ENCODE measurements around the gene MAP4K5. TPM values are rescaled to one million over a fixed set of nuclear protein-coding genes. Genes with fewer than 3 reads are reported as not detected.

The MAP4K5 gene
- total RNA-seq, 1 donor = 134 TPM

DNA sequence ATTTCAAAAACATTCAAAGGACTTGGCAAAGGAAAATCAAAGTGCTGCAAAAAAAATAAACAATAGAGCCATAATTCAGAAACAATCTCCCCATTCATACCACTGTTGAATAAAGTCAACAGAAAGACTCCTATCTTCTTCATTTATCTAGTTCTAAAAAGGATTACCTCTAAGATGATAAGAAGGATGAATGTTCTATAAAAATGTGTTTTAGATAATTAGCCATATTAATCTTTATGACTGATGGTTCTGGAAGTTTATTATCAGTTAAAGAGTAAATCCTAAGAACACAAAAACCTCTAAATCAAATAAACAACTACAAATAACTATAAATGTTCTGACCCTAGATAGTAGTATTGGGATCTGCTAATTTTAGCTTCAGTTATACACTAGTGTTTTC is 97.8 kb downstream of the MAP4K5 start:
- no peak overlapping the region for H3K4me2 ChIP-seq (ENCODE audit: insufficient read depth, low read length)
- DNase-seq (ENCODE audit: insufficient read length, low spot score, missing footprints) = no peak
- no peaks in the 10 kb centered on the region for H3K27me3 ChIP-seq (ENCODE audit: insufficient read depth, low read length)
- no peaks in the 10 kb centered on the region for H3K9me3 ChIP-seq (ENCODE audit: low read depth, low read length)
- H2AFZ ChIP-seq (ENCODE audit: low read length) = no peak overlapping the region
- no peaks in the 10 kb centered on the region for H3K4me1 ChIP-seq (ENCODE audit: insufficient read depth, low read length)
- H3K79me2 ChIP-seq (ENCODE audit: insufficient read depth, low read length) = peaks cover 2% of the 10 kb centered on the region
- no peak overlapping the region for H3K27ac ChIP-seq (ENCODE audit: low read depth, low read length)
- H3K36me3 ChIP-seq (ENCODE audit: insufficient read depth, low read length) = peaks cover 62% of the 10 kb centered on the region
- TF ChIP-seq, protein P1, sequence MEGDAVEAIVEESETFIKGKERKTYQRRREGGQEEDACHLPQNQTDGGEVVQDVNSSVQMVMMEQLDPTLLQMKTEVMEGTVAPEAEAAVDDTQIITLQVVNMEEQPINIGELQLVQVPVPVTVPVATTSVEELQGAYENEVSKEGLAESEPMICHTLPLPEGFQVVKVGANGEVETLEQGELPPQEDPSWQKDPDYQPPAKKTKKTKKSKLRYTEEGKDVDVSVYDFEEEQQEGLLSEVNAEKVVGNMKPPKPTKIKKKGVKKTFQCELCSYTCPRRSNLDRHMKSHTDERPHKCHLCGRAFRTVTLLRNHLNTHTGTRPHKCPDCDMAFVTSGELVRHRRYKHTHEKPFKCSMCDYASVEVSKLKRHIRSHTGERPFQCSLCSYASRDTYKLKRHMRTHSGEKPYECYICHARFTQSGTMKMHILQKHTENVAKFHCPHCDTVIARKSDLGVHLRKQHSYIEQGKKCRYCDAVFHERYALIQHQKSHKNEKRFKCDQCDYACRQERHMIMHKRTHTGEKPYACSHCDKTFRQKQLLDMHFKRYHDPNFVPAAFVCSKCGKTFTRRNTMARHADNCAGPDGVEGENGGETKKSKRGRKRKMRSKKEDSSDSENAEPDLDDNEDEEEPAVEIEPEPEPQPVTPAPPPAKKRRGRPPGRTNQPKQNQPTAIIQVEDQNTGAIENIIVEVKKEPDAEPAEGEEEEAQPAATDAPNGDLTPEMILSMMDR (IDR thresholded peaks at IDR 0.05; ENCODE audit: extremely low read depth, low read depth, low read length) = no peak
- H3K4me3 ChIP-seq (ENCODE audit: insufficient read depth, low read length) = no peak overlapping the region
- no peaks in the 10 kb centered on the region for H4K20me1 ChIP-seq (ENCODE audit: insufficient read depth, low read length)

DNA sequence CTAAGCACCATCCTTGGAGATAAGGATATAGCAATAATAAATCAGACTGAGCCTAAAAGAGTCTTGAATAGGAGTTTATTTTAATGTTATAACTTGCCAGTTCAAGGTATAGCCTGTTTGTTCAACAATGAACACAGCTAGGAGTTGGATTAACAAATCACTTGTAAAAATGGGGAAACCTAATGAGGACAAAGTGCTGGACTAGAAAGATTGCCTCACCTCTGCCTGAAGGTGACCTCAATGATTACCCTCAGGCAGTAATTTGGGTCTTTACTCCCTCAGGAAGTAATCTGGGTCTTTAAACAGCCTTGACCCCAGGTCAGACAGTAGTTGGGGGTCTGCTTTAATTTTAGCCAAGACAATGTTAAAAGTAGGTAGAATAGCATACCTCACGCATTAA is 100.2 kb downstream of the MAP4K5 start:
- no peaks in the 10 kb centered on the region for H3K4me1 ChIP-seq (ENCODE audit: insufficient read depth, low read length)
- TF ChIP-seq, protein P1 (IDR thresholded peaks at IDR 0.05; ENCODE audit: extremely low read depth, low read depth, low read length) = no peak
- no peak for DNase-seq (ENCODE audit: insufficient read length, low spot score, missing footprints)
- H3K27ac ChIP-seq (ENCODE audit: low read depth, low read length) = no peak overlapping the region
- no peaks in the 10 kb centered on the region for H3K9me3 ChIP-seq (ENCODE audit: low read depth, low read length)
- H3K27me3 ChIP-seq (ENCODE audit: insufficient read depth, low read length) = no peaks in the 10 kb centered on the region
- H2AFZ ChIP-seq (ENCODE audit: low read length) = no peak overlapping the region
- H4K20me1 ChIP-seq (ENCODE audit: insufficient read depth, low read length) = no peaks in the 10 kb centered on the region
- H3K4me3 ChIP-seq (ENCODE audit: insufficient read depth, low read length) = no peak overlapping the region
- peaks cover 63% of the 10 kb centered on the region for H3K36me3 ChIP-seq (ENCODE audit: insufficient read depth, low read length)
- no peak overlapping the region for H3K4me2 ChIP-seq (ENCODE audit: insufficient read depth, low read length)
- peaks cover 4% of the 10 kb centered on the region for H3K79me2 ChIP-seq (ENCODE audit: insufficient read depth, low read length)

DNA sequence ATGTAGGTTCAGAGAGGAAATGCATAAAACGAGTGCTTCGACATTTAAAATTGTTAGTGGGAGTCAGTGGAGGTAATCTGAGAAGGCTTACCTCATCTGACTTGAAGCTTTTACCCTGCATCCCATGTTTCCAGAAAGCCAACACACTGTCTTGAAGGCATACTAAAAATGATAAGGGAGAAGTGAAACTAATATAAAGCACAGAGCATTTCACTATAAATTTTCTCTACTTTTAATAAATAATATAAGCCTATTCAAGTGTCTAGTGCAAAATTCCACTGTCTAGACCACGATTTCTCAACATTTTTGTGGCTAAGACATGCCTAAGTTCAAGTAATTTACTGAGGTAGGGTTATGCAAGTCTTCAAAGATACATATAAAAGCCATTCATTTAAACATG is 106.6 kb downstream of the MAP4K5 start:
- TF ChIP-seq, protein P1 (IDR thresholded peaks at IDR 0.05; ENCODE audit: extremely low read depth, low read depth, low read length) = no peak
- Histone ChIP-seq H3K27ac (ENCODE audit: low read depth, low read length) (peak overlapping the region; percentile 42), H3K9me3 (ENCODE audit: low read depth, low read length) (no peaks in the 10 kb centered on the region), H3K4me1 (ENCODE audit: insufficient read depth, low read length) (peaks cover 9% of the 10 kb centered on the region), H3K36me3 (ENCODE audit: insufficient read depth, low read length) (peaks cover 40% of the 10 kb centered on the region), H3K4me3 (ENCODE audit: insufficient read depth, low read length) (no peak overlapping the region), H3K79me2 (ENCODE audit: insufficient read depth, low read length) (peaks cover 2% of the 10 kb centered on the region), H3K4me2 (ENCODE audit: insufficient read depth, low read length) (no peak overlapping the region), H4K20me1 (ENCODE audit: insufficient read depth, low read length) (no peaks in the 10 kb centered on the region), H2AFZ (ENCODE audit: low read length) (no peak overlapping the region), H3K27me3 (ENCODE audit: insufficient read depth, low read length) (no peaks in the 10 kb centered on the region)
- DNase-seq (ENCODE audit: insufficient read length, low spot score, missing footprints) = no peak

DNA sequence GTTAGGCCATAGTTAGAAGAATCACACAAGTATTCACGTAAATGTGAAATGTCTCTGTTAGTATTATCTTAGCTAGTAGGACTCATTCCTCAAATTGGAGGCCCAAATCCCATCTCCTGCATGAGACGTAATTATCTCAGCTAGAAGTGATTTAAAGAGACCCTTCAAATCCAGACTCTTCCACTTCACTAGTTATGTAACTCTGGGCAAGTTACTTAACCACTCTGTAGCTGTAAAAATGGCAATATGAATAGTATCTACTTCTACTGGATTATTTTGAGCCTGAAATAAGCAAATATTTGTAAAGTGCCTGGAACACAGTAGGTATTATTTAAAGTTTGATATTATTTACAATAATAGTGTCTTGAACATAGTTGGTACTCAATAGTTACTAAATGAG is 107.3 kb downstream of the MAP4K5 start:
- TF ChIP-seq, protein P1 (IDR thresholded peaks at IDR 0.05; ENCODE audit: extremely low read depth, low read depth, low read length) = no peak
- no peak for DNase-seq (ENCODE audit: insufficient read length, low spot score, missing footprints)

More for the DNA sequence above, 107.3 kb downstream of the MAP4K5 start:
- no peak overlapping the region for H2AFZ ChIP-seq (ENCODE audit: low read length)
- peak overlapping the region; percentile 42 for H3K27ac ChIP-seq (ENCODE audit: low read depth, low read length)
- peaks cover 2% of the 10 kb centered on the region for H3K79me2 ChIP-seq (ENCODE audit: insufficient read depth, low read length)
- no peaks in the 10 kb centered on the region for H3K9me3 ChIP-seq (ENCODE audit: low read depth, low read length)
- no peaks in the 10 kb centered on the region for H4K20me1 ChIP-seq (ENCODE audit: insufficient read depth, low read length)
- H3K27me3 ChIP-seq (ENCODE audit: insufficient read depth, low read length) = no peaks in the 10 kb centered on the region
- no peak overlapping the region for H3K4me2 ChIP-seq (ENCODE audit: insufficient read depth, low read length)
- peaks cover 46% of the 10 kb centered on the region for H3K36me3 ChIP-seq (ENCODE audit: insufficient read depth, low read length)
- peaks cover 9% of the 10 kb centered on the region for H3K4me1 ChIP-seq (ENCODE audit: insufficient read depth, low read length)
- no peak overlapping the region for H3K4me3 ChIP-seq (ENCODE audit: insufficient read depth, low read length)

All from osteoblast (primary cell).